ENCODE measurements around the gene CCR9. TPM values are rescaled to one million over a fixed set of nuclear protein-coding genes. Genes with fewer than 3 reads are reported as not detected.
A peak's percentile ranks its signal among the peaks of the same experiment; 100 is the strongest.

CCR9 gene
- total RNA-seq, 2 experiments from 2014 or later = 0.20 TPM

- Mint-ChIP-seq H3K36me3 (ENCODE audit: low read depth) (peaks cover 92% of the 10 kb centered on the region), H3K4me1 (ENCODE audit: low read depth) (peaks cover 61% of the 10 kb centered on the region), H3K27ac (peak overlapping the region; percentile 80), H3K27me3 (no peaks in the 10 kb centered on the region), H3K9me3 (no peaks in the 10 kb centered on the region), H3K4me3 (no peak overlapping the region)
- DNase-seq (peak; percentile 93), ATAC-seq (peak; percentile 79)
- ChIA-PET CTCF (interaction anchor here (0.9 to 35.9 kb wide), 12 partner anchors 10 to 290 kb away, joined by 3 to 656 read pairs (median 4); no protein-coding TSS in a partner anchor), POLR2A (interaction anchor here (0.9 to 3.2 kb wide), 11 partner anchors 9 to 421 kb away, joined by 3 to 17 read pairs (median 4); partner anchors contain the start of gene FYCO1)
- intact Hi-C loops (cut with micrococcal nuclease) = no loop called here
- no peak for TF ChIP-seq CTCF (IDR thresholded peaks at IDR 0.05)
Measured at GRCh38 chr3:45950686-45951600, 64.6 kb downstream of the CCR9 start.

- no peaks in the 10 kb centered on the region for H3K9me3 Mint-ChIP-seq
- ATAC-seq = no peak
- H3K4me1 Mint-ChIP-seq (ENCODE audit: low read depth) = peaks cover 56% of the 10 kb centered on the region
- POLR2A ChIA-PET = interaction anchor here (1.1 to 3.2 kb wide), 4 partner anchors 11 to 61 kb away, joined by 3 to 17 read pairs (median 10); partner anchors contain the start of gene FYCO1
- DNase-seq = no peak
- CTCF ChIA-PET = interaction anchor here (0.9 to 35.9 kb wide), 6 partner anchors 9 to 131 kb away, joined by 3 to 656 read pairs (median 3); no protein-coding TSS in a partner anchor
- no peak overlapping the region for H3K27ac Mint-ChIP-seq
- no peak for TF ChIP-seq CTCF (IDR thresholded peaks at IDR 0.05)
- no peak overlapping the region for H3K4me3 Mint-ChIP-seq
- H3K27me3 Mint-ChIP-seq = no peaks in the 10 kb centered on the region
- intact Hi-C loops (cut with micrococcal nuclease) = no loop called here
- peaks cover 88% of the 10 kb centered on the region for H3K36me3 Mint-ChIP-seq (ENCODE audit: low read depth)
Measured at GRCh38 chr3:45951946-45952345, 65.6 kb downstream of the CCR9 start.

GRCh38 chr3:45952456-45952855, 66.1 kb downstream of the CCR9 start:
- Mint-ChIP-seq H3K27me3 (no peaks in the 10 kb centered on the region), H3K27ac (no peak overlapping the region), H3K36me3 (ENCODE audit: low read depth) (peaks cover 88% of the 10 kb centered on the region), H3K4me1 (ENCODE audit: low read depth) (peaks cover 52% of the 10 kb centered on the region), H3K9me3 (no peaks in the 10 kb centered on the region), H3K4me3 (no peak overlapping the region)
- intact Hi-C loops (cut with micrococcal nuclease) = no loop called here
- DNase-seq = no peak
- ChIA-PET POLR2A (interaction anchor here (1.1 to 3.2 kb wide), 4 partner anchors 9 to 60 kb away, joined by 3 to 17 read pairs (median 8); partner anchors contain the start of genes CXCR6 and FYCO1), CTCF (interaction anchor here (0.9 to 35.9 kb wide), 4 partner anchors 9 to 130 kb away, joined by 3 to 656 read pairs (median 16); no protein-coding TSS in a partner anchor)
- ATAC-seq = no peak
- TF ChIP-seq CTCF (IDR thresholded peaks at IDR 0.05) = no peak

Other genes with a start within 250 kb of the CCR9 start
- gene SACM1L, start 197.1 kb upstream of the CCR9 start, total RNA-seq = 10 to 100 TPM; 52.6 to 56.0 TPM
- not detected for gene SLC6A20, start 90.0 kb upstream of the CCR9 start, total RNA-seq
- 1 to 10 TPM; 4.7 TPM for gene LZTFL1, start 44.4 kb upstream of the CCR9 start, total RNA-seq
- gene CXCR6, start 56.9 kb downstream of the CCR9 start, total RNA-seq = 1 to 10 TPM; 3.2 to 3.4 TPM
- 10 to 100 TPM; 14.1 to 14.5 TPM for gene FYCO1, start 109.3 kb downstream of the CCR9 start, total RNA-seq
- gene XCR1, start 140.9 kb downstream of the CCR9 start, total RNA-seq = not detected